GM23248 (cell line): Measurements from ENCODE around the gene ZNF358. TPM values are rescaled to one million over a fixed set of nuclear protein-coding genes. Genes with fewer than 3 reads are reported as not detected.
A peak's percentile ranks its signal among the peaks of the same experiment; 100 is the strongest.

Experiments used
- DNase-seq: peaks from one replicate; pipeline ENCODE4 v3.0.0-alpha.2; 2015
- H2AFZ ChIP-seq: fragments of 200-600 bp; sonication (generic); 2 replicates; pipeline ENCODE4 v1.6.1; 2016; ENCODE audit warnings: antibody characterized with exemption
- H3F3A ChIP-seq: fragments of 200-600 bp; sonication (generic); 2 replicates; pipeline ENCODE4 v1.6.1; 2016; ENCODE audit warnings: mild to moderate bottlenecking, antibody characterized with exemption, mixed run types; ENCODE audit not compliant: insufficient read depth
- H3K27ac ChIP-seq: fragments of 200-600 bp; sonication (generic); 2 replicates; pipeline ENCODE4 v1.5.1; 2016; ENCODE audit warnings: mild to moderate bottlenecking
- H3K27me3 ChIP-seq: fragments of 200-600 bp; sonication (generic); replicated peaks from 2 replicates; pipeline ENCODE4 v1.6.1; 2016; ENCODE audit warnings: mild to moderate bottlenecking; ENCODE audit not compliant: insufficient read depth
- H3K36me3 ChIP-seq: fragments of 200-600 bp; sonication (generic); 2 replicates; pipeline ENCODE4 v1.6.1; 2016; ENCODE audit warnings: low read depth, mild to moderate bottlenecking
- H3K4me1 ChIP-seq: fragments of 200-600 bp; sonication (generic); 2 replicates; pipeline ENCODE4 v1.6.1; 2016; ENCODE audit warnings: mild to moderate bottlenecking; ENCODE audit not compliant: insufficient read depth
- H3K4me2 ChIP-seq: fragments of 200-600 bp; sonication (generic); one replicate; pipeline ENCODE4 v1.6.1; 2016; ENCODE audit warnings: mild to moderate bottlenecking; ENCODE audit not compliant: unreplicated experiment
- H3K4me3 ChIP-seq: fragments of 200-600 bp; sonication (generic); 2 replicates; pipeline ENCODE4 v1.5.1; 2016; ENCODE audit warnings: mild to moderate bottlenecking
- H3K79me2 ChIP-seq: fragments of 200-600 bp; sonication (generic); 2 replicates; pipeline ENCODE4 v1.6.1; 2016; ENCODE audit warnings: mild to moderate bottlenecking; ENCODE audit not compliant: insufficient read depth
- H3K9ac ChIP-seq: fragments of 200-600 bp; sonication (generic); 2 replicates; pipeline ENCODE4 v1.6.1; 2016; ENCODE audit warnings: mild to moderate bottlenecking
- H3K9me2 ChIP-seq: fragments of 200-600 bp; sonication (generic); 2 replicates; pipeline ENCODE4 v1.6.1; 2016; ENCODE audit warnings: mixed run types, mild to moderate bottlenecking, moderate library complexity; ENCODE audit not compliant: insufficient read depth
- H3K9me3 ChIP-seq: fragments of 200-600 bp; sonication (generic); one replicate; pipeline ENCODE4 v1.6.1; 2017; ENCODE audit warnings: low read depth
- H4K20me1 ChIP-seq: fragments of 200-600 bp; sonication (generic); 2 replicates; pipeline ENCODE4 v1.6.0; 2016; ENCODE audit not compliant: insufficient read depth
- EZH2 ChIP-seq: fragments of 200-600 bp; sonication (generic); IDR thresholded peaks from 2 replicates; pipeline ENCODE4 v1.6.1; 2018; ENCODE audit warnings: antibody characterized with exemption, mild to moderate bottlenecking; ENCODE audit not compliant: insufficient read depth, poor library complexity, severe bottlenecking
- EZH2phosphoT487 ChIP-seq: fragments of 200-600 bp; sonication (generic); IDR thresholded peaks from 2 replicates; pipeline ENCODE4 v1.6.1; 2018; ENCODE audit warnings: antibody characterized with exemption, moderate library complexity, mild to moderate bottlenecking, low read depth; ENCODE audit not compliant: insufficient read depth
- WGBS, 2 experiments: methylation state at CpG; one replicate each; pipeline ENCODE4 v1.1.6; 2015 to 2017; ENCODE audit warnings: low lambda C conversion rate in 2 of 2, low coverage in 1 of 2; ENCODE audit errors: missing lambda C conversion rate in 2 of 2; 5-methylcytosine and 5-hydroxymethylcytosine counted together
- in situ Hi-C: fragments of 300-500 bp; cut with MboI; formaldehyde crosslinking; loops from 2 replicates; pipeline ENCODE4 v1.15.0; 2020
- polyA plus RNA-seq: library from polyadenylated mRNA; unstranded; fragments of >200 nt; fragmentation: Nextera tagmentation; extraction: Ambion mirVana; gene quantifications from 2 replicates; pipeline ENCODE4 v1.2.1, GENCODE V29; 2016
- total RNA-seq: library from RNA; depleted of rRNA; stranded (reverse); fragments of >200 nt; shearing (Covaris generic); gene quantifications from 2 replicates; pipeline ENCODE4 v1.2.3, GENCODE V29; 2014

Gene ZNF358
- total and polyA plus RNA-seq, 2 experiments from 2014 or later: 12.0 to 56.3 TPM

DNA sequence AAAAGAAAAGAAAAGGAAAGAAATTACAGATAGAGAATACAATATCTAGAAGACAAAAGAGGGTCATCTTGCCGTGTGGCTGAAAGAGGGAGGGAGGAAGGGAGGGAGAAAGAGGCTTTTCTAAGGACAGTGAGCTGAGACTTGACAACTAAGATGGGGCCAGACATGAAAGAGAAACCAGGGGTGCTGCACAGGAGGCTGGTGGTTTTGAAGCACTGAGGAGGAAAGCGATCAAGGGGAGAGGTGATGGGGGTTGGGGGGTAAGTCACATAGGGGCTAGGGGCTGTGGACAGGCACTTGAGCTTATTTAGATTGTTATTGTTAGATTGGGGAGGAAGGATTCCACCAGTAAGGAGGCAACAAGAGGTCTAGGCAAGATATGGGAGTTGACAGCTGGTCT, 36.9 kb downstream of the ZNF358 start:
- H3K36me3 ChIP-seq: 0 out of 2 replicates have a peak, but pooled peaks cover 4% of the 10 kb centered on the region
- in situ Hi-C loops: no loop called here
- H3K79me2 ChIP-seq: no peaks in the 10 kb centered on the region
- H3K4me3 ChIP-seq: no peak overlapping the region
- H3K27ac ChIP-seq: no peak overlapping the region
- no peak for DNase-seq
- 69 to 75% methylated on average over 2 of the region's 2 CpGs for WGBS, 2 experiments
- no peaks in the 10 kb centered on the region for H3K4me1 ChIP-seq
- H3K4me2 ChIP-seq: no peak overlapping the region
- no peak overlapping the region for H3K9ac ChIP-seq
- H3K9me3 ChIP-seq: no peaks in the 10 kb centered on the region
- no peaks in the 10 kb centered on the region for H3K9me2 ChIP-seq
- no peaks in the 10 kb centered on the region for H3K27me3 ChIP-seq
- no peaks in the 10 kb centered on the region for H4K20me1 ChIP-seq
- H3F3A ChIP-seq: no peaks in the 10 kb centered on the region
- TF ChIP-seq EZH2 (no peak), EZH2phosphoT487 (no peak)
- H2AFZ ChIP-seq: no peak overlapping the region

- peaks cover 8% of the 10 kb centered on the region; the same call in 1 of the 2 replicates for H3K36me3 ChIP-seq
- H4K20me1 ChIP-seq: no peaks in the 10 kb centered on the region
- H3K27me3 ChIP-seq: no peaks in the 10 kb centered on the region
- TF ChIP-seq EZH2 (no peak), EZH2phosphoT487 (no peak)
- H3K27ac ChIP-seq: no peak overlapping the region
- H3K4me3 ChIP-seq: no peak overlapping the region
- no peak overlapping the region for H3K4me2 ChIP-seq
- DNase-seq: no peak
- no peaks in the 10 kb centered on the region for H3K9me2 ChIP-seq
- no peaks in the 10 kb centered on the region for H3F3A ChIP-seq
- in situ Hi-C loops: no loop called here
- no peaks in the 10 kb centered on the region for H3K79me2 ChIP-seq
- no peaks in the 10 kb centered on the region for H3K9me3 ChIP-seq
- WGBS, 2 experiments: 85 to 92% methylated on average over 13 to 28 of the region's 28 CpGs
- no peak overlapping the region for H3K9ac ChIP-seq
- H3K4me1 ChIP-seq: no peaks in the 10 kb centered on the region
- H2AFZ ChIP-seq: no peak overlapping the region
Observed at GRCh38 chr19:7554565-7554964, 38.7 kb downstream of the ZNF358 start.

- peak; percentile 56 for DNase-seq
- TF ChIP-seq EZH2phosphoT487 (no peak), EZH2 (no peak)
- H3F3A ChIP-seq: no peaks in the 10 kb centered on the region
- no peaks in the 10 kb centered on the region for H3K9me2 ChIP-seq
- H2AFZ ChIP-seq: no peak overlapping the region
- H3K36me3 ChIP-seq: peaks cover 8% of the 10 kb centered on the region; the same call in 1 of the 2 replicates
- no peaks in the 10 kb centered on the region for H3K27me3 ChIP-seq
- H4K20me1 ChIP-seq: no peaks in the 10 kb centered on the region
- H3K4me1 ChIP-seq: no peaks in the 10 kb centered on the region
- H3K4me3 ChIP-seq: no peak overlapping the region
- no peak overlapping the region for H3K27ac ChIP-seq
- in situ Hi-C loops: no loop called here
- WGBS, 2 experiments: 75 to 91% methylated on average over 23 to 62 of the region's 62 CpGs
- no peaks in the 10 kb centered on the region for H3K79me2 ChIP-seq
- H3K9ac ChIP-seq: no peak overlapping the region
- H3K4me2 ChIP-seq: no peak overlapping the region
- no peaks in the 10 kb centered on the region for H3K9me3 ChIP-seq
Observed at GRCh38 chr19:7554990-7555864, 39.3 kb downstream of the ZNF358 start.

DNA sequence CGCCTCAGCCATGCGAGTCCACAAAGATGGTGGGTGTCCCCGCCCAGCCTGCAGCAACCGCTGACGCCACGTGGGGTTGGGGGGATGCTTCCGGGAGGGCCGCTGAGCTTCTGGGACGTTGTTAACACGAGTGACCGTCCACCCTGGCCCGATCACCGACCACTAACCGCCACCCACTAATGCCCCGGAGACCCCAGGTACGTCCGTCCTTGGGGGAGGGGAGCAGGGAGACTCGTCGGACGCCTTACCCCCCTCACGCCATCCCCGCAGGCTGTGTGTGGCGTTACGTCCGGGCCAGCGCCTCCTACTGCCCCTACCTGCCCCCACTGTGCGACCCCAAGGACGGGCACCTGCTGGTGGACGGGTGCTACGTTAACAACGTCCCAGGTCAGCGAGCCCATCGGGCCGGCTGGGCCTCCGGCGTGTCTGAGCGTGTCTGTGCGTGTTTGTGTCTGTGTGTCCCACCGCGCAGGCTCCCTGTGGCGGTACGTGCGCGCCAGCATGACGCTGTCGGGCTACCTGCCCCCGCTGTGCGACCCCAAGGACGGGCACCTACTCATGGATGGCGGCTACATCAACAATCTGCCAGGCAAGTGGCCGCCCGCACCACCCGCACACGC, 40.9 kb downstream of the ZNF358 start:
- WGBS, 2 experiments: 96 to 97% methylated on average over 41 to 54 of the region's 54 CpGs
- Histone ChIP-seq H2AFZ (no peak overlapping the region), H3K9me2 (no peaks in the 10 kb centered on the region), H3K4me2 (no peak overlapping the region), H3K9ac (no peak overlapping the region), H4K20me1 (no peaks in the 10 kb centered on the region), H3K4me3 (no peak overlapping the region), H3K27ac (no peak overlapping the region), H3K9me3 (no peaks in the 10 kb centered on the region), H3K36me3 (peaks cover 4% of the 10 kb centered on the region; the same call in 1 of the 2 replicates), H3K4me1 (no peaks in the 10 kb centered on the region), H3K79me2 (no peaks in the 10 kb centered on the region), H3F3A (no peaks in the 10 kb centered on the region), H3K27me3 (no peaks in the 10 kb centered on the region)
- DNase-seq: no peak
- in situ Hi-C loops: no loop called here
- TF ChIP-seq EZH2 (no peak), EZH2phosphoT487 (no peak)
